HG03354 (cell line): ENCODE measurements around the gene ZNRD2.
"Not testable (repeated sequence)": the region's sequence is repeated elsewhere in the genome, so short reads cannot be mapped to it uniquely, and the experiment has no call there.

Experiments used
- ATAC-seq: cut with Tn5 transposase; IDR thresholded peaks from one replicate; pipeline ENCODE4 v1.9.1; 2021; ENCODE audit warnings: mild to moderate bottlenecking; ENCODE audit not compliant: unreplicated experiment, poor library complexity, severe bottlenecking

ZNRD2 gene

GRCh38 chr11:65554057-65554818, 16.0 kb upstream of the ZNRD2 start:
- no peak for ATAC-seq

- no peak for ATAC-seq
Measured at GRCh38 chr11:65554842-65555430, 15.3 kb upstream of the ZNRD2 start.

- no peak for ATAC-seq
Measured at GRCh38 chr11:65555693-65556231, 14.5 kb upstream of the ZNRD2 start.

GRCh38 chr11:65556470-65557279, 13.6 kb upstream of the ZNRD2 start:
- no peak for ATAC-seq

- no peak for ATAC-seq
Measured at GRCh38 chr11:65557280-65558001, 12.8 kb upstream of the ZNRD2 start.

- no peak for ATAC-seq
Measured at GRCh38 chr11:65558002-65558929, 12.0 kb upstream of the ZNRD2 start, which contains the start of gene LTBP3. Gene LTBP3, minus strand, starts transcription at chr11:65558359. Its CDS starts 400 bp downstream, at chr11:65557959.

- no peak for ATAC-seq
Measured at GRCh38 chr11:65558930-65559509, 11.3 kb upstream of the ZNRD2 start.

- no peak for ATAC-seq
Measured at GRCh38 chr11:65559535-65559934, 10.7 kb upstream of the ZNRD2 start.

- no peak for ATAC-seq
Measured at GRCh38 chr11:65559951-65560537, 10.2 kb upstream of the ZNRD2 start.

GRCh38 chr11:65560555-65561418, 9.5 kb upstream of the ZNRD2 start:
- no peak for ATAC-seq

GRCh38 chr11:65562020-65562419, 8.3 kb upstream of the ZNRD2 start:
- ATAC-seq = no peak

GRCh38 chr11:65562788-65563187, 7.5 kb upstream of the ZNRD2 start:
- no peak for ATAC-seq

GRCh38 chr11:65563601-65564000, 6.7 kb upstream of the ZNRD2 start:
- ATAC-seq = no peak

GRCh38 chr11:65564879-65565559, 5.3 kb upstream of the ZNRD2 start:
- not testable (repeated sequence) for ATAC-seq

- ATAC-seq = no peak
Measured at GRCh38 chr11:65565624-65566453, 4.4 kb upstream of the ZNRD2 start.
